GM21526 (cell line): ENCODE data around the gene PKD2L2.
"Not testable (repeated sequence)": the region's sequence is repeated elsewhere in the genome, so short reads cannot be mapped to it uniquely, and the experiment has no call there.

Experiments used
- ATAC-seq: cut with Tn5 transposase; IDR thresholded peaks from one replicate; pipeline ENCODE4 v1.9.1; 2021; ENCODE audit warnings: moderate library complexity; ENCODE audit not compliant: unreplicated experiment, low FRiP score

The PKD2L2 gene

GRCh38 chr5:137887831-137888230 is 1.4 kb upstream of the PKD2L2 start:
- ATAC-seq, result no peak

DNA sequence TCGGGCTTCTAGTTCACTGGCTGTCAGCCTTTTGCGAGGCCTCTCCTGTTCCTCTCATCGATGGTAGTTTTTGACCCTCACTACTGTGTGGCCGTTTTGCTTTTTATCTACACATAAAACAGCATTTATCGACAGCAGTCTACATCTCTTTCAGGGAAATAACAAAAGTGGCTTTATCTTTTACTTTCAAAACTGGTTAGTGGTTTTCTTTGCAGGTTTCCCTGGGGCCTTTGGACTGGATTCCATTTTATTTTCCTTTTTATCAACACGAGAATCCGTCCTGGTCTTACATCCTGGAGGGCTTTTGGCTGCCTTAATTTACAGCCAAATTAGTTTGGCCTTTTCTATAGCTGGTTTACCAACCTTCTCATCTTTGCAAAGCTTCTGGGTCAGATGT is 793 bp upstream of the PKD2L2 start:
- peak; percentile 8 for ATAC-seq

DNA sequence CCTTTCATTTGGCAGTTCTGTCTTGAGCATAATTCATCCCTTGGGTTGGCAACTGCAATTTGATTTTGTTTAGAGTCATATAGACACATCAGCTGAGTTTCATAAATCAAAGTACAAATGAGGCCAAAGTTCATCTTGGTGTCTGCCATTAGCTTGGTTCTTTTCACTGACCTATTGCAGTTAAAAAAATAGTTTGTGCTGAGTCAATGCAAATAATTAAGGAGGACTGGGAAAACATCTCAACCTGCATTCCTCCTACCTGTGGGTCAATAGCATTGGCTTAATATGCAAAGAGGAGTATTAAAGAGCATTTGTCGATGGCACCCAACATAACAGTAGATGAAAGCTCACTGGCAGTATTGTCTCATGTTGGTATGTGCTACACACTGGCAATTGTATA is 1.6 kb downstream of the PKD2L2 start:
- ATAC-seq, result no peak

DNA sequence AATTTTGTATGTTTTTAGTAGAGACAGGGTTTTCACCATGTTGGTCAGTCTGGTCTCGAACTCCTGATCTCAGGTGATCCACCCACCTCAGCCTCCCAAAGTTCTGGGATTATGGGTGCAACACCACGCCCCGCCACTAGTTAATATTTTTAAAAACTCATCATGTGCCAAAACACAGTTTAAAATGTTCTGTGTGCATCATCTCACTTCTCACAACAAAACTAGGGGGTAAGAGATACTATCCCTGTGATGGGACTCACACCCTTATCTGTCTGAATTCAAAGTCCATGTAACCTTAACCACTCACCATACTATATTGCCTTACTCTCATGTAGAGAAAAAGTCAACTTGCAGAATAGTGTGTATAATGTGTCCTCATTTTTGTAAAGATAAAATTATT is 2.6 kb downstream of the PKD2L2 start:
- no peak for ATAC-seq

DNA sequence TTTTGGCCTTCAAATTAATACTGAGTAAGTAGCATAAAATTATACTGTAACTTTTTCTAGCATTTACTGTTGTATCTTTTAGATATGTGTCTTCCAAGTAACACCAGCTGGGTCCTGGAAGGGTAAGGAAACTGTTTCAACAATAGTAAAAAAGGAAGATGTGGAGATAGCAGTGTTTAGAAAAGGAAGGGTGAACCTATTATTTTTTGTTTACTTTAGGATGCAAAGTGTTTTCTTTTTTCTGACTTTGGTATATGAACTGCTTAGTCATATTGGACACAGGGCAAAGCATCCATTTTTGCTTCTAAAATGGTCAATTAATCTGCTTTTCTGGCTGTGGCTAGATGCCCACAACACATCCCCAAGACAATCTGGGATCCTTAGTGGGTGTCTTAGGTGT is 5.3 kb downstream of the PKD2L2 start:
- no peak for ATAC-seq

DNA sequence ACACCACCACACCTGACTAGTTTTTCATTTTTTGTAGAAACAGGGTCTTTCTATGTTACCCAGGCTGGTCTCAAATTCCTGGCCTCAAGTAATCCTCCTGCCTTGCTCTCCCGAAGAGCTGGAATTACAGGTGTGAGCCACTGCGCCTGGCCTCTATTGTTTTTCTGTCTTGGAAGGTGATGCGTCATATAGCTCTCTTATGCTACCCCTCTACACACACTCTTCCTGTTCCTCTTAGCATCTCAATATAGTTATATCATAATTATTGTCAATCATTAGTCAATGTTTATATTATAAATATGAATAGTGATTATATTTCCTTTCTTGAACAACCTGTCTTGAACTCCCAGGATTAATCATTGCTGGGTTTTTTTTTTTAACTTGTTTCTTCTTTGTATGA is 7.3 kb downstream of the PKD2L2 start:
- no peak for ATAC-seq

GRCh38 chr5:137899493-137899892 is 10.2 kb downstream of the PKD2L2 start:
- ATAC-seq, result no peak

GRCh38 chr5:137901011-137901817 is 12.0 kb downstream of the PKD2L2 start:
- ATAC-seq, result no peak

DNA sequence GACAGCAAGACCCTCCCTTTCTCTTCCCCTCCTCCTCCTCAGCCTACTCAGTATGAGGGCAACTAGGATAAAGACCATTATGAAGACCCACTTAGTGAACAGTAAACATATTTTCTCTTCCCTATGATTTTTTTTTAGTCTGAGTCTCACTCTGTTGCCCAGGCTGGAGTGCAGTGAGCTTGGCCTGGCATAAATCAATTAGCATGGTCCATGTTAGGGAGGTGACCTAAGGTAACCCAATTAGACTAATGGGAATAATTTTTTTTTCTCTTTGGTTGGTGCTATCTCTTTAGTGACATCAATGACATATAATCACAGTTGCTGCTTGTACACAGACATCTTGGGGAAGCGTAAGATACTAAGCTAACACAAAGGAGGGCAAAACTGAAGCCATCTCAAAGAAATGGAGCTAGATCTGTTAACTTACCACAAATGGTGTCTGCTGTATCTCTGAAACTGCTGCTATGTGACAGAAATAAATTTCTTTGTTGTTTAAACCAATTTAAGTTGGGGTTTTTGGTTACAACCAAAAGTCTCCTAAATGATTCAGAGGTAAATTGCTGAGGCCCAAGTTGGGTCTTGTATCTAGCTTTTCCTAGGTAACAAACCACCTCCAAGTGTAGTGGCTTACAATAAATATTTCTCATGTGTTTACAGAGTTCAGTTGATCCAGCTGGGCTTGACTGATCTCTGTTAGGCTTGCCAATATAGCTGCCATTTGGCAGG is 13.3 kb downstream of the PKD2L2 start:
- ATAC-seq, result no peak

DNA sequence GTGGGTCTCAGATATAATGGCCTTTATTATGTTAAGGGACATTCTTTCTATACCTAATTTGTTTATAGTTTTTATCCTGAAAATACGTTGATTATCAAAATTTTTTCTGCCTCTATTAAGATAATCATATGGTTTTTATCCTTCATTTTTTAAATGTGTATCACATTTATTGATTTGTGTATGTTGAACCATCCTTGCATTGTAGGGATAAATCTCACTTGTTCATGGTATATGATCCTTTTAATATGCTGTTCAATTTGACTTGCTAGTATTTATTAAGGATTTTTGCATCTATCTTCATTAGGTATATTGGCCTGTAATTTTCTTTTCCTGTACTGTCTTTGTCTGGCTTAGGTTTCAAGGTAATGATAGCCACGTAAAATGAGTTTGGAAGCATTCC is 25.5 kb downstream of the PKD2L2 start:
- ATAC-seq, result no peak

- no peak for ATAC-seq
Measured at GRCh38 chr5:137916923-137917322, 27.7 kb downstream of the PKD2L2 start.

GRCh38 chr5:137921931-137922330 is 32.7 kb downstream of the PKD2L2 start:
- no peak for ATAC-seq

GRCh38 chr5:137923856-137924255 is 34.6 kb downstream of the PKD2L2 start:
- ATAC-seq, result no peak

DNA sequence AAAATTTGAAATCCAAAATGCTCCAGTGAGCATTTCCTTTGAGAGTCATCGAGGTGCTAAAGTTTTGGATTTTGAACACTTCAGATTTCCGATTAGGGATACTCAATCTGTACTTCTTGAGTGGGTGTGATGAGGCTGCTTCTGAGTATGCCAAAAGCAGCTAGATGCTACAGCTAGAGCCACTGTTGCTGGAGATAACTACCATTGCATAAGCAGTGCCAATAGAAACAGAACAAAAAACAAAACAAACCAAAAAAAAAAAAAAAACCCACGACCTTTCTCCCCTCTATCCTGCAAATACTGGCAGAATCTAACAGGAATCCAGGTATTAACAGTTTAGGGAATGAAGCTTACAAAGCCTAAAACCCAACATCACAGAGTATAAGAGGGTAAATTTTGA is 43.5 kb downstream of the PKD2L2 start:
- no peak for ATAC-seq

GRCh38 chr5:137933491-137933911 is 44.2 kb downstream of the PKD2L2 start:
- ATAC-seq, result no peak

- no peak for ATAC-seq
Measured at GRCh38 chr5:137935190-137935589, 45.9 kb downstream of the PKD2L2 start.

DNA sequence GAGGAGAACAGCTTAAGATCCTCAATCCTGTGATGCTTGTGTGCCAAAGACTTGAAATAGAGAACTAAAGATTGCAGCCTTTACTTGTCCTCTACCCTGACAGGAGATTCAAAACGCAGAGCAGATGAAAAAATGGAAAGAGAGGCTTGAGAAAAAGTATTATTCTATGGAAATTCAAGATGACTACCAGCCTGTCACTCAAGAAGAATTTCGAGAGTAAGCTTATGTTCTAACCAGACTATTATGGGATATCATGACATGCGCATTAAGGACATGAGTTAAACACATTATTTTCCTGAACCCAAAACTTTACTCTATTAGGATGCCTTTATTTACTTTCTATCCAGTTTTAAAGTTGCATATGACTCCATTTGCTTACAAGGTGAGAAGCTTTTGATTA is 46.4 kb downstream of the PKD2L2 start:
- ATAC-seq, result no peak

DNA sequence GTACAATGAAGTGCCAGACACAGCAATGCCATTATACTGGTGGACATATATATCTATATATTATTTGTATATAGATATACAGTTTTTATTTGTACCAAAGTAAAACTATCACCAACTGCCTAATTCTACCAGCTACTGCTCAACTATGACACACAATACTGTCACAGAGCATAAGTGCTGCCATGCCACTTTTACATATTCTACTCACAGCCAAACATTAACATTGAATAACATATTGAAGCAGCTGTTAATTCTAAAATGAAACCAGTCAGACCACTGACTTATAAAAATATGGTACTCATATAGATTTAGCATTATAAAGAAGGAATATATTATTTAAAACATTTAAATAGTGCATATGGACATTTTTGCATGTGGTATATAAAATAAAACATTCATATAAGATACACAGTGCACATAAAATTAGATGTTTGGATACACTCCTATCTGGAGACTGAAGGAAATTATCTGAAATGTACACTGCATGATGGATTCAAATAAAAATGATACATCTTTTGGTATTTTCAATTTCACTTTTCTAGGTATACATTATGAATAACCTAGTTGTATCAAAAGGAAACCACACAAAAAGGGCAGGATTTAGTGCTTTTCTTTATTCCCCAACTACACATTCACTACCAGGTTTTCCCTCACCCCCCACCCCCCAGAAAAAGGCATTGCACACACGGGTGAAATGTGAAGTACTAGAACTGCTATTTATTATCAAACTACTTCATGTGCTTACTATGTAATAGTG is 48.9 kb downstream of the PKD2L2 start:
- no peak for ATAC-seq

DNA sequence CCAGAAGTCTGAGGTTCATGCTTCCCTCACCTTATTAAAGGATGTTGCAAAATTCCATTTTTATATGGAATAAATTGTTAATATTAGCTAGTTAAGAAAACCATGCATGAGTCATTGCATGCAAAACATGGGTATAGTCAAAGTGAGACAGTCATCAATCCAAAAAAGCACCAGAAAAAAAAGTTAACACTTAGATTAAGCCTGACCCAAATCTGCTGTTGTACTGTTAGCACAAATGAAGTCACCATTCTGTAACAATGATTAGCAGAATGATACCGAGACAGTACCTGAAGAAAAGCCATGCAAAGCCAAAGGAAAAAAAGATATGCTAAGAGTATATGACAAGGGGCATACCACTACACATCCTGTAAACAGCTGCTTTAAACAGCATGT is 49.5 kb downstream of the PKD2L2 start:
- ATAC-seq, result no peak

GRCh38 chr5:137939331-137939730 is 50.1 kb downstream of the PKD2L2 start:
- no peak for ATAC-seq

DNA sequence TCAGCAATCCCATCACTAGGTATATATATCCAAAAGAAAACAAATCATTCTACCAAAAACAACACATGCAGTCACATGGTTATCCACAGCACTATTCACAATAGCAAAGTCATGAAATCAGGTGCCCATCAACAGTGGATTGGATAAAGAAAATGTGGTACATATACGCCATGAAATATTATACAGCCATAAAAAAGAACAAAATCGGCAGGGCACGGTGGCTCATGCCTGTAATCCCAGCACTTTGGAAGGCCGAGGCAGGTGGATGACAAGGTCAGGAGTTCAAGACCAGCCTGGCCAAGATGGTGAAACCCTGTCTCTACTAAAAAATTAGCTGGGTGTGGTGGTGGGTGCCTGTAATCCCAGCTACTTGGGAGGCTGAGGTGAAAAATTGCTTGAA is 55.0 kb downstream of the PKD2L2 start:
- not testable (repeated sequence) for ATAC-seq
